ENCODE data around the gene ACSF3. TPM values are rescaled to one million over a fixed set of nuclear protein-coding genes. Genes with fewer than 3 reads are reported as not detected.

The ACSF3 gene
- total RNA-seq, 1 experiment from 2014 or later: 34.0 TPM

DNA sequence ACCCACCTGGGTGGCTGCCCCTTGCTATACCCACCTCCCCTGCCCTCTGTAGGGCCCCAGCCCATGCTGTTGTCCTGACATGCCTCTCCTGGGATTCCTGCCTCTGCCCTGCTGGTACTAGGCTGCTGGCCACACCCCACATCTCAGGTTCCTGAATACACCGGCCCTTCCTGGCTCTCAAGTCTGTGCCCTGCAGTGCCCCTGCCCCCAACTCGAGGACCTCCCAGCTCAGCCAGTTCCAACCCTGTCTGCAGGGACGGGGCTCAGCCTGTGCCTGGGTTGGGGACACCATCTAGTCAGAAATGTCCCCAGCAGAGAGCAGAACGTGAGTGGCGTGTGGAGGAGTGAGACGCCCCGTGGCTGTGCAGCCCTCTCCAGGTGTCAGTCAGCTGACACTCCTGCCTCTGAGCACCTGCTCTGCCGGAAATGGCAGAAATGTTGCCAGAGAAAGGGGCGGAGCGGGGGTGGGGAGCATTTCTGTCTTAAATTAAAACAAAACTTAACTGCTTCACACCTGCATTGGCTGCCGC lies 28.7 kb downstream of the ACSF3 start:
- Histone ChIP-seq H2AFZ (no peak overlapping the region), H3K27me3 (ENCODE audit: insufficient read depth, low read depth) (no peaks in the 10 kb centered on the region), H3F3A (ENCODE audit: insufficient read depth, low read depth) (peaks cover 6% of the 10 kb centered on the region; the same call in 1 of the 2 replicates), H3K9me2 (ENCODE audit: insufficient read depth) (no peaks in the 10 kb centered on the region), H3K4me3 (no peak overlapping the region), H3K4me2 (no peak overlapping the region), H4K20me1 (ENCODE audit: insufficient read depth) (no peaks in the 10 kb centered on the region), H3K27ac (no peak overlapping the region), H3K9me3 (ENCODE audit: insufficient read depth, low read depth) (no peaks in the 10 kb centered on the region), H3K79me2 (ENCODE audit: low read depth) (no peaks in the 10 kb centered on the region), H3K4me1 (replicated peaks; ENCODE audit: insufficient read depth) (no peaks in the 10 kb centered on the region), H3K36me3 (ENCODE audit: low read depth) (no peaks in the 10 kb centered on the region)
- intact Hi-C loops (cut with micrococcal nuclease; ENCODE audit: unreplicated experiment): no loop called here
- no TSS peak for BruUV-seq (replicated peaks)
- DNase-seq: no peak
- CTCF ChIA-PET: no interaction called here
- POLR2A ChIA-PET (ENCODE audit: unreplicated experiment): no interaction called here
- no peak for TF ChIP-seq EZH2 (IDR thresholded peaks at IDR 0.05; ENCODE audit: low read depth)
- TF ChIP-seq, protein P1, sequence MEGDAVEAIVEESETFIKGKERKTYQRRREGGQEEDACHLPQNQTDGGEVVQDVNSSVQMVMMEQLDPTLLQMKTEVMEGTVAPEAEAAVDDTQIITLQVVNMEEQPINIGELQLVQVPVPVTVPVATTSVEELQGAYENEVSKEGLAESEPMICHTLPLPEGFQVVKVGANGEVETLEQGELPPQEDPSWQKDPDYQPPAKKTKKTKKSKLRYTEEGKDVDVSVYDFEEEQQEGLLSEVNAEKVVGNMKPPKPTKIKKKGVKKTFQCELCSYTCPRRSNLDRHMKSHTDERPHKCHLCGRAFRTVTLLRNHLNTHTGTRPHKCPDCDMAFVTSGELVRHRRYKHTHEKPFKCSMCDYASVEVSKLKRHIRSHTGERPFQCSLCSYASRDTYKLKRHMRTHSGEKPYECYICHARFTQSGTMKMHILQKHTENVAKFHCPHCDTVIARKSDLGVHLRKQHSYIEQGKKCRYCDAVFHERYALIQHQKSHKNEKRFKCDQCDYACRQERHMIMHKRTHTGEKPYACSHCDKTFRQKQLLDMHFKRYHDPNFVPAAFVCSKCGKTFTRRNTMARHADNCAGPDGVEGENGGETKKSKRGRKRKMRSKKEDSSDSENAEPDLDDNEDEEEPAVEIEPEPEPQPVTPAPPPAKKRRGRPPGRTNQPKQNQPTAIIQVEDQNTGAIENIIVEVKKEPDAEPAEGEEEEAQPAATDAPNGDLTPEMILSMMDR (conservative IDR thresholded peaks at IDR 0.05): no peak

DNA sequence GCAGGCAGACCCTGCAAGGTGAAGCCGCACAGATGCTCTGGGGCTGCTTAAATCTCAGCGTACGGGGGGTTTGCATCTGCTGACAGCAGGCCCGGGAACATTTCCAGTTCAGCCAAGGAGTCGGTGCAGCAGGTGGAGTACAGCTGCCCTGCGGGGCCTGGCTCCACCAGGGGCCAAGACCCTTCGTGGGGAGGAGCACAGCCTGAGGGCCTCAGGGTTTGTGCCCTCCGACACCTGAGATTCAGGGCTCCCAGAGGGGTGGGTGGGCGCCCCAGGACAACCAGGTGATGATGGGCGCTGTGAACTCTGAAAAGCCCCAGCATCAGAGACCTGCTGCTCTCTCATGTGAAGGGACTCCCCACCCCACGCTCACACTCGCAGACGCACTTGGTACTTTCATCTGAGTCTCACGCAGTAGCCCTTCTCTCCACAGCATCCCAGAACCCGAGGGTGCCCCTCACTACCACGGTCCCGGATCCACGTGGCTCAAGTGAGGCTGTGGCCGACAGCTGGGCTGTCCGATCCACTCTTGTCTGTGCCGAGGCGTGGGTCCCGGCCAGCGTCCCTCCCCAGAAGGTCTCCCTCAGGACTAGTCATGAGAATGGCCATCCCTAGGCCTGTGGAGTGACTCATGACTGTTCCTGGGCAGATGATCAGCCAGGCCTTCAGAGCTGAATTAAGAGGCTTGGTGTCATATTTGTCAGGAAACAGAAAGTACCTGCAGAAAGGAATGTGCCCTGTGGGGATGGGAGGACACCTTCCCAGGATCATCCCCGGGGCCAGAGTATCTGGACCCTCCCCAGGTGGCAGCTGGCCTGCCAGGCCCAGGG lies 29.6 kb downstream of the ACSF3 start:
- intact Hi-C loops (cut with micrococcal nuclease; ENCODE audit: unreplicated experiment): no loop called here
- no peaks in the 10 kb centered on the region for H4K20me1 ChIP-seq (ENCODE audit: insufficient read depth)
- POLR2A ChIA-PET (ENCODE audit: unreplicated experiment): no interaction called here
- no peak overlapping the region for H3K4me2 ChIP-seq
- no peak overlapping the region for H2AFZ ChIP-seq
- no peaks in the 10 kb centered on the region for H3K9me3 ChIP-seq (ENCODE audit: insufficient read depth, low read depth)
- no peaks in the 10 kb centered on the region for H3K36me3 ChIP-seq (ENCODE audit: low read depth)
- no peaks in the 10 kb centered on the region for H3K27me3 ChIP-seq (ENCODE audit: insufficient read depth, low read depth)
- no peak overlapping the region for H3K4me3 ChIP-seq
- BruUV-seq (replicated peaks): no TSS peak
- TF ChIP-seq EZH2 (IDR thresholded peaks at IDR 0.05; ENCODE audit: low read depth): no peak
- TF ChIP-seq, protein P1 (conservative IDR thresholded peaks at IDR 0.05): no peak
- no peaks in the 10 kb centered on the region for H3K4me1 ChIP-seq (replicated peaks; ENCODE audit: insufficient read depth)
- CTCF ChIA-PET: no interaction called here
- H3K27ac ChIP-seq: no peak overlapping the region
- H3K9me2 ChIP-seq (ENCODE audit: insufficient read depth): no peaks in the 10 kb centered on the region
- no peaks in the 10 kb centered on the region for H3K79me2 ChIP-seq (ENCODE audit: low read depth)
- peaks cover 6% of the 10 kb centered on the region; the same call in 1 of the 2 replicates for H3F3A ChIP-seq (ENCODE audit: insufficient read depth, low read depth)
- DNase-seq: no peak

DNA sequence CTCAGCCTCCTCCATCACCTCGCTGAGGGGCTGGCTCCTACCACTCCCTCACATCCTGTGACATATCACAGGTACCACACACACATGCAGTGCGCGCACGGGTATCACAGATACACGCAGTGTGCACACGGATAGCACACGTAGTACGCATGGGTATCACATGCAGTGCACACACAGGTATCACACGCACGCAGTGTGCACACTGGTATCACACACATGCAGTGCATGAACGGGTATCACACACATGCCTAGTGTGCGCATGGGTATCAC lies 30.1 kb downstream of the ACSF3 start:
- Histone ChIP-seq H3K9me2 (ENCODE audit: insufficient read depth) (no peaks in the 10 kb centered on the region), H3K27ac (no peak overlapping the region), H4K20me1 (ENCODE audit: insufficient read depth) (no peaks in the 10 kb centered on the region), H3K27me3 (ENCODE audit: insufficient read depth, low read depth) (no peaks in the 10 kb centered on the region), H3F3A (ENCODE audit: insufficient read depth, low read depth) (peaks cover 6% of the 10 kb centered on the region; the same call in 1 of the 2 replicates), H3K4me2 (no peak overlapping the region), H3K4me1 (replicated peaks; ENCODE audit: insufficient read depth) (no peaks in the 10 kb centered on the region), H2AFZ (no peak overlapping the region), H3K9me3 (ENCODE audit: insufficient read depth, low read depth) (no peaks in the 10 kb centered on the region), H3K79me2 (ENCODE audit: low read depth) (no peaks in the 10 kb centered on the region), H3K36me3 (ENCODE audit: low read depth) (no peaks in the 10 kb centered on the region; the same call in 1 of the 2 replicates), H3K4me3 (no peak overlapping the region)
- no peak for DNase-seq
- BruUV-seq (replicated peaks): no TSS peak
- no peak for TF ChIP-seq EZH2 (IDR thresholded peaks at IDR 0.05; ENCODE audit: low read depth)
- TF ChIP-seq, protein P1 (conservative IDR thresholded peaks at IDR 0.05): no peak
- ChIA-PET CTCF (no interaction called here), POLR2A (ENCODE audit: unreplicated experiment) (no interaction called here)
- intact Hi-C loops (cut with micrococcal nuclease; ENCODE audit: unreplicated experiment): no loop called here

Measured in PC-9 (cell line).